Left ventricle myocardium inferior (tissue), 1 donor: ENCODE results near the gene TTC39C. TPM values are rescaled to one million over a fixed set of nuclear protein-coding genes. Genes with fewer than 3 reads are reported as not detected.

Source experiments
- DNase-seq: peaks from one replicate; pipeline ENCODE4 v3.0.0-alpha.2; 2020
- H3K27ac ChIP-seq: fragments of 200-600 bp; replicated peaks from 2 replicates; pipeline ENCODE4 v1.8.0; 2021
- H3K27me3 ChIP-seq: fragments of 200-600 bp; 2 replicates; pipeline ENCODE4 v1.8.0; 2021; ENCODE audit warnings: low read depth
- H3K36me3 ChIP-seq: fragments of 200-600 bp; 2 replicates; pipeline ENCODE4 v1.8.0; 2021
- H3K4me1 ChIP-seq: fragments of 200-600 bp; 2 replicates; pipeline ENCODE4 v1.8.0; 2021
- H3K4me3 ChIP-seq: fragments of 200-600 bp; 2 replicates; pipeline ENCODE4 v1.8.0; 2021; ENCODE audit warnings: mild to moderate bottlenecking, moderate library complexity
- H3K9me3 ChIP-seq: fragments of 200-600 bp; replicated peaks from 2 replicates; pipeline ENCODE4 v1.8.0; 2021
- intact Hi-C: fragments of 100-400 bp; cut with micrococcal nuclease; formaldehyde crosslinking; loops from one replicate; pipeline ENCODE4 v1.11.0; 2022
- total RNA-seq: library from RNA; stranded (reverse); fragmentation: NEBNext Ultra II Directional; extraction: Animal tissue kit (Norgen Biotek cat#: 25700); gene quantifications from one replicate; pipeline ENCODE4 v1.2.1, GENCODE V29; 2021
- TF ChIP-seq, protein P1 (sequence below): fragments of 200-600 bp; IDR thresholded peaks from 2 replicates; pipeline ENCODE4 v1.8.0; 2021; ENCODE audit warnings: antibody characterized with exemption, mild to moderate bottlenecking, borderline replicate concordance
- donor health status: DM: no; HTN: yes; CAD: no; lungs with severe emphysema.

The TTC39C gene
- total RNA-seq, 1 donor from 2014 or later: 4.6 TPM

GRCh38 chr18:24053211-24053610 lies 38.7 kb downstream of the TTC39C start:
- no peak for DNase-seq
- TF ChIP-seq, protein P1, sequence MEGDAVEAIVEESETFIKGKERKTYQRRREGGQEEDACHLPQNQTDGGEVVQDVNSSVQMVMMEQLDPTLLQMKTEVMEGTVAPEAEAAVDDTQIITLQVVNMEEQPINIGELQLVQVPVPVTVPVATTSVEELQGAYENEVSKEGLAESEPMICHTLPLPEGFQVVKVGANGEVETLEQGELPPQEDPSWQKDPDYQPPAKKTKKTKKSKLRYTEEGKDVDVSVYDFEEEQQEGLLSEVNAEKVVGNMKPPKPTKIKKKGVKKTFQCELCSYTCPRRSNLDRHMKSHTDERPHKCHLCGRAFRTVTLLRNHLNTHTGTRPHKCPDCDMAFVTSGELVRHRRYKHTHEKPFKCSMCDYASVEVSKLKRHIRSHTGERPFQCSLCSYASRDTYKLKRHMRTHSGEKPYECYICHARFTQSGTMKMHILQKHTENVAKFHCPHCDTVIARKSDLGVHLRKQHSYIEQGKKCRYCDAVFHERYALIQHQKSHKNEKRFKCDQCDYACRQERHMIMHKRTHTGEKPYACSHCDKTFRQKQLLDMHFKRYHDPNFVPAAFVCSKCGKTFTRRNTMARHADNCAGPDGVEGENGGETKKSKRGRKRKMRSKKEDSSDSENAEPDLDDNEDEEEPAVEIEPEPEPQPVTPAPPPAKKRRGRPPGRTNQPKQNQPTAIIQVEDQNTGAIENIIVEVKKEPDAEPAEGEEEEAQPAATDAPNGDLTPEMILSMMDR: no peak
- no peak overlapping the region for H3K27ac ChIP-seq
- no peak overlapping the region for H3K4me3 ChIP-seq
- no peaks in the 10 kb centered on the region for H3K9me3 ChIP-seq
- H3K4me1 ChIP-seq: no peaks in the 10 kb centered on the region
- intact Hi-C loops: no loop called here
- H3K27me3 ChIP-seq: no peaks in the 10 kb centered on the region
- H3K36me3 ChIP-seq: no peaks in the 10 kb centered on the region

DNA sequence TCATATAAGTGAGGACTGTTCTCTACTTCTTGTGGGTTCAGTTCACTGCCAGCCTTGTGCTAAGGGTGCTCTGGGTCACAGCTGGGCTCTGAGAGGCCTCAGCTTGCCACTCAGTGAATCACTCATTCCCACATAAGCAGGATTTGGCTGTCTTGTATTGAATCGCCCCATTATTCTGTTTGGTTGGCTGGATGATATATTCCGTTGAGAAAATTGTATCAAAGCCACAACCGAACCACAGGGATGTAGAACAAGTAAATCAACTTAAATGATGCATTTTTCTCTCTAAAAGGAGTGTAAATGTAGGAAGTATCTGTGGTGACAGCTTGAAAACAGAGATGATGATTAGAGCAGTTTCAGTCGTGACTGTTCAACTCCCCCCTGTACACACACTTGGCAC lies 39.6 kb downstream of the TTC39C start:
- no peaks in the 10 kb centered on the region for H3K27me3 ChIP-seq
- H3K27ac ChIP-seq: no peak overlapping the region
- TF ChIP-seq, protein P1: no peak
- no peaks in the 10 kb centered on the region for H3K36me3 ChIP-seq
- H3K4me1 ChIP-seq: no peaks in the 10 kb centered on the region
- H3K4me3 ChIP-seq: no peak overlapping the region
- intact Hi-C loops: no loop called here
- no peak for DNase-seq
- no peaks in the 10 kb centered on the region for H3K9me3 ChIP-seq

DNA sequence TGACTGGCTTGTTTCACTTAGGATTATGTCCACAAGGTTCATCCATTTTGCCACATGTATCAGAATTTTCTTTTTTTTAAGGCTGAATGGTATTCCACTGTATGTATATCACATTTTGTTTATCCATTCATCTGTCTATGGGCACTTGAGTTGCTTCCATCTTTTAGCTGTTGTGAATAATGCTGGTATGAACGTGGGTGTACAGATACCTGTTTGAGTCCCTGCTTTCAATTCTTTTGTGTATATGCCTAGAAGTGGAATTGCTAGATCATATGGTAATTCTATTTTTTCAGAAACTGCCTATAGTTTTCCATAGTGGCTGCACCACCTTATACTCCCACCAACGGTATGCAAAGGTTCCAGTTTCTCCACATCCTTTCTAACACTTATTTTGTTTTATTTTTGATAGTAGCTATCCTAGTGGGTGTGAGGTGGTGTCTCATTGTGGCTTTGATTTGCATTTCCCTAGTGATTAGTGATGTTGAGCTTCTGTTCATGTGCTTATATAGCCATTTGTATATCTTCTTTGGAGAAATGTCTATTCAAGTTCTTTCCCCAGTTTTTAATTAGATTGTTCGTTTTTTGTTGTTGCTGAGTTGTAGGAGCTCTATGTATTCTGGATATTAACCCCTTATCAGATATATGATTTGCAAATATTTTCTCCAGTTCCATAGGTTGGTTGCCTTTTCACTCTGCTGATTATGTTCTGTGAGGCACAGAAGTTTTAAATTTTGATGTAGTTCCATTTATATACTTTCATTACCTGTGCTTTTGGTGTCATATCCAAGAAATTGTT lies 40.7 kb downstream of the TTC39C start:
- H3K9me3 ChIP-seq: no peaks in the 10 kb centered on the region
- no peak overlapping the region for H3K4me3 ChIP-seq
- H3K4me1 ChIP-seq: no peaks in the 10 kb centered on the region
- no peak for DNase-seq
- no peak overlapping the region for H3K27ac ChIP-seq
- no peaks in the 10 kb centered on the region for H3K27me3 ChIP-seq
- intact Hi-C loops: no loop called here
- TF ChIP-seq, protein P1: no peak
- no peaks in the 10 kb centered on the region for H3K36me3 ChIP-seq

GRCh38 chr18:24055878-24056277 lies 41.3 kb downstream of the TTC39C start:
- H3K27me3 ChIP-seq: no peaks in the 10 kb centered on the region
- TF ChIP-seq, protein P1: no peak
- no peak overlapping the region for H3K27ac ChIP-seq

DNA sequence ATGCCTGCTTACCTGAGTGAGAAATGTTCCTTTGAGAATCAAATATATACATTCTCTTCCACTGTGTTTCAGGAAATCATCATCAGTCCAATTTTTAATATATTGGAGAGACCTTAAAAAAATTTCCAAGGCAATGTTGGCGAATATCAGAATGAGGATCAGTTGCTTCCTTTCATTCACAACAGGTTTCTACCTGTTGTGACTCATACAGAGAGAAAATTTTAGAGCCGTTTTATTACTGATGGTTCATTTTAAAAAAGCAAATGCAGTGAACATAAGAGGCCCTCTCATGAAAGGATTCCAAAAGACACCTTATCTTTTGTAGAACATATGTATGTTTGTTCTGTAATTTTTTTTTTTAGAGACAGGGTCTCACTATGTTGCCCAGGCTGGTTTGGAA lies 42.0 kb downstream of the TTC39C start:
- intact Hi-C loops: no loop called here
- Histone ChIP-seq H3K36me3 (no peaks in the 10 kb centered on the region), H3K4me1 (no peaks in the 10 kb centered on the region), H3K4me3 (no peak overlapping the region), H3K27ac (no peak overlapping the region), H3K9me3 (no peaks in the 10 kb centered on the region), H3K27me3 (no peaks in the 10 kb centered on the region)
- TF ChIP-seq, protein P1: no peak
- DNase-seq: no peak

More at GRCh38 chr18:24055878-24056277, 41.3 kb downstream of the TTC39C start:
- no peak for DNase-seq
- intact Hi-C loops: no loop called here
- Histone ChIP-seq H3K4me3 (no peak overlapping the region), H3K4me1 (no peaks in the 10 kb centered on the region), H3K9me3 (no peaks in the 10 kb centered on the region), H3K36me3 (no peaks in the 10 kb centered on the region)
